Activated CD4-positive, alpha-beta T cell treated with anti-CD3 and anti-CD28 coated beads for 4 hours (primary cell): ENCODE measurements around the gene MTG2.

Experiments used
- DNase-seq, 2 donors: peaks; one replicate each; pipeline ENCODE4 v3.0.0-alpha.2; 2020

Gene MTG2

GRCh38 chr20:62236766-62237513 lies 54.1 kb downstream of the MTG2 start:
- DNase-seq: no peak

DNA sequence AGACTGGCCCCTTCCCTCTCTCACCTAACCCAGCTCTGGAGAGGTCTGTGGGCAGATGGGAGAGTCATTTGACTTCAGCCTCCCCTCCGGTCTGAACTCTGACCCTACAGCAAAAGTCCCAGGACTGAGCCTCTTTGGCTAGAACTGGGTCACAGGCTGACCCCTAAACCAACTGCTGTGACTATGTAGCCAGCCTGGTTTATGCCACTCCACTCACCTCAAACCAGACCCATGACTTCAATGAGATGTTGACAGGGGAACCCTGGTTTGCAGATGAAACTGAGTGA lies 54.6 kb downstream of the MTG2 start:
- no peak for DNase-seq

GRCh38 chr20:62237801-62238568 lies 55.2 kb downstream of the MTG2 start, which contains the start of gene OSBPL2:
TSS of gene OSBPL2 (plus strand) at chr20:62238521. CDS start at chr20:62256185, 17,664 bp downstream.
- DNase-seq: peak; percentile 100

DNA sequence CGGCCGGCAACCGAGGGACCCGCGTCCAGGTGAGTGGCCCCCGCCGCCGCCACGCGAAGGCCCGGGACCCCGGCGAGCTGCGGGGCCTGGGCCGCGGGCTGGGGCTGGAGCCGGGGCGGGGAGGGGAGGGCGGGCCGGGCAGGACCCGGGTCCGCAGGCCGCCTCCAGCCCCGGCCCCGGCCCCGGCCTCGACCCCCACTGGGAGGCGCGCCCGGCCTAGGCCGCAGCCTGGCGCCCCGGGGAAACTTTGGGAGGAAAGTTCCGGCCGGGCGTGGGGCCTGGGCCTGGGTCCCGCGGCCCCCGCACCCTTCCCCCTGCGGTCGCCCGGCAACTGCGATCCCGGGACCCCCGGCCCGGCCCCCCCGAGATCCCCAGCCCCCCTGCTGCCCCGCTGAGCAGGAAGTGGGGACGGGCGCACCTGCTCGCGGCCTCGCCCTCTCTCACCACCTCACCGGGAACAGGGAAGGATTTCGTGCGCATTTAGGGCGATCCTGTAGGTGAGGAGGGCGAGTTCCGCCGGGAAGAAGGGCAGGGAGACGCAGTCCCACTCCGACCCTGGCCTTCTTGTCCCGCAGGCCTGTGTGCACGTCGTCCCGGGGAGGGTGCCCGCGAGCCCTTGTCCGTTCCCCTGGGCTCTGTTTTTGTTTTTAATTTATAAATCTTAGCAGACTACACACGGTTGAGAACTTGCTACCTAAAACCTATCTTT lies 55.9 kb downstream of the MTG2 start:
- no peak for DNase-seq

GRCh38 chr20:62239278-62239879 lies 56.6 kb downstream of the MTG2 start:
- no peak for DNase-seq

GRCh38 chr20:62240020-62240685 lies 57.3 kb downstream of the MTG2 start:
- DNase-seq: no peak

DNA sequence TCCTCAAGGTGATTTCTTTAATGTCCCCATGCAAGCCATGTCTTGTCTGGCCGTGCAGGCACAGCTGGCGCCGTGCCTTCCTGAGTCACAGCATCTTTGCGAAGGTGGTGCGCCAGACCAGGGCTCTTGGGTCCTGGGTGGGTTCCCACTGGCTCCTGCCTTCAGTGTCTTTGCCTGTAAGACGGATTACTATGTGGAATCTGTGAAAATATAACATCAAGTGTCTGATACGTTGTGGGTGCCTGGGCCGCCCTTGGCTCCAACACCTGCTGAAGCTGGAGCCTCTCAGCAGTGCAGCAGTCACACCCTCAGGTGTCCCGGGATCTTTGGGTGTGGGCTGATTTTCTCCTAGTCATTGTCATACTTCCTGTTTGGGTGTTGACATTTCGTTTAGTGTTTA lies 58.7 kb downstream of the MTG2 start:
- DNase-seq: no peak

GRCh38 chr20:62242176-62242575 lies 59.3 kb downstream of the MTG2 start:
- no peak for DNase-seq

GRCh38 chr20:62243106-62243505 lies 60.3 kb downstream of the MTG2 start:
- DNase-seq: no peak

DNA sequence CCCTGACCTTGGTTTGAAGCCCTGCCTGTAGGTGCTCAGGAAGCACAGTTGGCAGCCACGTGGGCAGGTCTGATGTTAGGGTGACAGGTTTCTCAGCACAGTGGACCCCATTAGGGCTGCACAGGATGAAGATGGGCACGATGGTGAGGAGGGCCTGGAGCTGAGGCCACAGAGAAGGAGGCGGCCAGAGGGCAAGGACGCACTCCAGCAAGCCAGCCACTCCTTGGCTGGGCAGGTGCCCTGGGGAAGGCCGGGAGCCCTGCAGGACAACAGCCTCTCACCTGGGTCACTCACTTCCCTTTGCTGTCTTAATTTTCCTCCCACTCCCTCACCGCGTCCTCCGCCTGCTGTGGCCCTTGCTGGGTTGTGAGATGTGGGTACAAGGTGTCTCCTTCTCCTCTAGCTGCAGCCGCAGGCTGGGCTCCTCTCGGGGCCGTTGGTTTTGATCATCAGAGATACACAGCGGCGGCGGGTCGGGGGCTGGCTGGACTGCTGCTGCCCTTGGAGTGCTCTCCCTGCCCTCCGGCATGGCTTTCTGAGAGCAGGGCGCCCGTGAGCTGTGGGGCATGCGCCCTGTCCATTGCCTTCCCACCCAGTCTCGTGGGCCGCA lies 61.2 kb downstream of the MTG2 start:
- no peak for DNase-seq

- no peak for DNase-seq
Measured at GRCh38 chr20:62244644-62245108, 61.8 kb downstream of the MTG2 start.

GRCh38 chr20:62245911-62246280 lies 63.1 kb downstream of the MTG2 start:
- no peak for DNase-seq

- DNase-seq: no peak
Measured at GRCh38 chr20:62246431-62246830, 63.6 kb downstream of the MTG2 start.

GRCh38 chr20:62246872-62247652 lies 64.2 kb downstream of the MTG2 start:
- no peak for DNase-seq

GRCh38 chr20:62248890-62249560 lies 66.2 kb downstream of the MTG2 start:
- no peak for DNase-seq

DNA sequence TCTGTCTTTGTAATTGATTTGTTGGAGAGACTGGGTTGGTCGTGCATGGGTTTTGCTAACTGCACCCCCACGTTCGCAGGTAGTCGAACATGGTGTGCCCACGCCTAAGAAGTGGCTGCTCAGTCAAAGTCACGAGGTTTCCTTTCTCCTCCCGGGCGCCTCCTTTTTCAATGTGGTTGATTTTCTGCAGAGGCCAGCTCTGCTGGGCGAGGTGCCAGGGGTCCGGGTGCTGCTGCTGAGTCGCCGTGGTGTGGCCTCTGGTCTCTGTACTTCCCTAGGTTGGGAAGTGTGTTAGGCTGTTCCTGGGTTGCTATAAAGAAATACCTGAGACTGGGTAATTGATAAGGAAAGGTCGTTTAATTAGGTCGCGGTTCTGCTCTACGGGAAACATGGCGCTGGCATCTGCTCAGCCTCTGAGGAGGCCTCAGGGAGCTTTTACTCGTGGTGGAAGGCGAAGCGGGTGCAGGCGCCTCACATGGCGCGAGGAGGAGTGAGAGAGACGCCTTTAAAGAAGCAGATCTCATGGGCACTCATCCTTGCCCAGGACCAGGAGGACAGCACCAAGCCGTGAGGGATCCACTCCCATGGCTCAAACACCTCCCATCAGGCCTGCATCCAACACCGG lies 69.6 kb downstream of the MTG2 start:
- no peak for DNase-seq
